GM23248 (cell line): Measurements from ENCODE around the gene LRRC72.

Source experiments
- EZH2 ChIP-seq: fragments of 200-600 bp; sonication (generic); IDR thresholded peaks from 2 replicates; pipeline ENCODE4 v1.6.1; 2018; ENCODE audit warnings: antibody characterized with exemption, mild to moderate bottlenecking; ENCODE audit not compliant: insufficient read depth, poor library complexity, severe bottlenecking
- EZH2phosphoT487 ChIP-seq: fragments of 200-600 bp; sonication (generic); IDR thresholded peaks from 2 replicates; pipeline ENCODE4 v1.6.1; 2018; ENCODE audit warnings: antibody characterized with exemption, moderate library complexity, mild to moderate bottlenecking, low read depth; ENCODE audit not compliant: insufficient read depth

DNA sequence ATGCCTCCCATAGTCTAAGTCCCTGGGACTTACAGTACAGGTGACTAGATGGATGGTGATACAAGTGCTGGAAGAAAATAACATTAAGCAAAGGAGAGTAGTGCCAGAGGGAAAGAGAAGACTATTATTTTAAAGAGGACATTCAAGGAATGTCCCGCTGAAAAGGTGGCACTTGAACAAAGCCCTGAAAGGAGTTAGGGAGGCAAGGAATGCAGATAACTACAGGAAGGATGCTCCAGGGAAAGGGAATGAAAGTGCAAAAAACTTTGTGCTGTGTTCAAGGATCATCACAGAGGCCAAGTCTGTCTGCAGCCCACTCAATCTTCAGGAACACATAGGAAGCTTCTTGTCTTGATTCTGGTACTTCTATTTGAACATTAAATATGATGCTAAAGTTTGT is 104.0 kb downstream of the LRRC72 start:
- TF ChIP-seq EZH2phosphoT487 (no peak), EZH2 (no peak)
